Liver (tissue), 3 donors: Measurements from ENCODE around the gene APBA3.

ENCODE experiments used
- EGR1 ChIP-seq, 2 donors: IDR thresholded peaks; 2 replicates each; pipeline ENCODE4 v1.6.1; 2016 to 2018; ENCODE audit warnings: antibody characterized with exemption in 2 of 2, low read depth in 2 of 2
- FOXA1 ChIP-seq: IDR thresholded peaks from 2 replicates; pipeline ENCODE4 v1.6.1; 2016; ENCODE audit warnings: antibody characterized with exemption
- HNF4A ChIP-seq, 2 donors: conservative IDR thresholded peaks; 2 replicates each; pipeline ENCODE4 v1.6.1; 2016; ENCODE audit warnings: antibody characterized with exemption in 2 of 2, mild to moderate bottlenecking in 2 of 2
- MAX ChIP-seq: IDR thresholded peaks from 2 replicates; pipeline ENCODE4 v1.6.1; 2016; ENCODE audit warnings: antibody characterized with exemption
- RAD21 ChIP-seq, 2 donors: IDR thresholded peaks; 2 replicates each; pipeline ENCODE4 v1.6.1; 2016; ENCODE audit warnings: antibody characterized with exemption in 2 of 2, mild to moderate bottlenecking in 2 of 2
- RXRA ChIP-seq, 2 donors: IDR thresholded peaks; 2 replicates each; pipeline ENCODE4 v1.6.1; 2017 to 2018; ENCODE audit warnings: antibody characterized with exemption in 2 of 2, mild to moderate bottlenecking in 1 of 2
- SP1 ChIP-seq: IDR thresholded peaks from 2 replicates; pipeline ENCODE4 v1.6.1; 2018; ENCODE audit warnings: antibody characterized with exemption, mild to moderate bottlenecking
- TAF1 ChIP-seq: conservative IDR thresholded peaks from 2 replicates; pipeline ENCODE4 v1.6.1; 2016; ENCODE audit warnings: antibody characterized with exemption, mild to moderate bottlenecking
- TF ChIP-seq, protein P1 (sequence below): fragments of 150-350 bp; IDR thresholded peaks from 2 replicates; pipeline ENCODE4 v1.5.1; 2017; ENCODE audit warnings: improper control_type of control experiment, low read depth, low read length; ENCODE audit not compliant: missing input control
- TF ChIP-seq, protein P2 (sequence below): IDR thresholded peaks from 2 replicates; pipeline ENCODE4 v1.6.1; 2016; ENCODE audit warnings: antibody characterized with exemption, mild to moderate bottlenecking
- TF ChIP-seq, protein P3 (sequence below): IDR thresholded peaks from 2 replicates; pipeline ENCODE4 v1.6.1; 2016; ENCODE audit warnings: antibody characterized with exemption
- donor health status: healthy.
- donor health status: healthy.

DNA sequence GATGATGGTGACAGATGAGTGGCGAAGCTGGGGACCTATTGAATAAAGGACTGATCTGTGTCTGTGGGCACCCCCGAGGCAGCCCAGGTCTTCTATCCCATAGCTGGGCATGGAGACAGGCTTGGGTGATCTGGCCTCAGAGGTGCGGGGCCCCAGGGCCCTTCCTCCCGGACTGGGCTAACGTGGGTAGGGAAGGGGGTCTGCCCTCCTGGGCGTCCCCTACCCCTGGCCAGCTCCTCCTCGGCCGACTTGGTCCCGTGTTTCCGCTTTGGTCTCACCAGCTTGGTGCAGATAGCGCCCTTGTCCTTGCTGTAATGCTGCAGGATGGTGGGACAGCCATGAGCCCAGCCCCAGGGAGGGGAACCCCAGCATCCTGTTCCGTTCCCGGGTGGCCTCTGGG lies 21.4 kb upstream of the APBA3 start:
- TF ChIP-seq, protein P1, sequence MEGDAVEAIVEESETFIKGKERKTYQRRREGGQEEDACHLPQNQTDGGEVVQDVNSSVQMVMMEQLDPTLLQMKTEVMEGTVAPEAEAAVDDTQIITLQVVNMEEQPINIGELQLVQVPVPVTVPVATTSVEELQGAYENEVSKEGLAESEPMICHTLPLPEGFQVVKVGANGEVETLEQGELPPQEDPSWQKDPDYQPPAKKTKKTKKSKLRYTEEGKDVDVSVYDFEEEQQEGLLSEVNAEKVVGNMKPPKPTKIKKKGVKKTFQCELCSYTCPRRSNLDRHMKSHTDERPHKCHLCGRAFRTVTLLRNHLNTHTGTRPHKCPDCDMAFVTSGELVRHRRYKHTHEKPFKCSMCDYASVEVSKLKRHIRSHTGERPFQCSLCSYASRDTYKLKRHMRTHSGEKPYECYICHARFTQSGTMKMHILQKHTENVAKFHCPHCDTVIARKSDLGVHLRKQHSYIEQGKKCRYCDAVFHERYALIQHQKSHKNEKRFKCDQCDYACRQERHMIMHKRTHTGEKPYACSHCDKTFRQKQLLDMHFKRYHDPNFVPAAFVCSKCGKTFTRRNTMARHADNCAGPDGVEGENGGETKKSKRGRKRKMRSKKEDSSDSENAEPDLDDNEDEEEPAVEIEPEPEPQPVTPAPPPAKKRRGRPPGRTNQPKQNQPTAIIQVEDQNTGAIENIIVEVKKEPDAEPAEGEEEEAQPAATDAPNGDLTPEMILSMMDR: no peak
- TF ChIP-seq SP1 (no peak), RAD21 (IDR thresholded peaks at IDR 0.05) (no peak), FOXA1 (no peak), TAF1 (no peak), MAX (no peak), HNF4A (conservative IDR thresholded peaks at IDR 0.05) (no peak), EGR1 (IDR thresholded peaks at IDR 0.05; ENCODE audit: low read depth in 2 of 2) (no peak), RXRA (IDR thresholded peaks at IDR 0.05) (no peak)
- TF ChIP-seq, protein P2, sequence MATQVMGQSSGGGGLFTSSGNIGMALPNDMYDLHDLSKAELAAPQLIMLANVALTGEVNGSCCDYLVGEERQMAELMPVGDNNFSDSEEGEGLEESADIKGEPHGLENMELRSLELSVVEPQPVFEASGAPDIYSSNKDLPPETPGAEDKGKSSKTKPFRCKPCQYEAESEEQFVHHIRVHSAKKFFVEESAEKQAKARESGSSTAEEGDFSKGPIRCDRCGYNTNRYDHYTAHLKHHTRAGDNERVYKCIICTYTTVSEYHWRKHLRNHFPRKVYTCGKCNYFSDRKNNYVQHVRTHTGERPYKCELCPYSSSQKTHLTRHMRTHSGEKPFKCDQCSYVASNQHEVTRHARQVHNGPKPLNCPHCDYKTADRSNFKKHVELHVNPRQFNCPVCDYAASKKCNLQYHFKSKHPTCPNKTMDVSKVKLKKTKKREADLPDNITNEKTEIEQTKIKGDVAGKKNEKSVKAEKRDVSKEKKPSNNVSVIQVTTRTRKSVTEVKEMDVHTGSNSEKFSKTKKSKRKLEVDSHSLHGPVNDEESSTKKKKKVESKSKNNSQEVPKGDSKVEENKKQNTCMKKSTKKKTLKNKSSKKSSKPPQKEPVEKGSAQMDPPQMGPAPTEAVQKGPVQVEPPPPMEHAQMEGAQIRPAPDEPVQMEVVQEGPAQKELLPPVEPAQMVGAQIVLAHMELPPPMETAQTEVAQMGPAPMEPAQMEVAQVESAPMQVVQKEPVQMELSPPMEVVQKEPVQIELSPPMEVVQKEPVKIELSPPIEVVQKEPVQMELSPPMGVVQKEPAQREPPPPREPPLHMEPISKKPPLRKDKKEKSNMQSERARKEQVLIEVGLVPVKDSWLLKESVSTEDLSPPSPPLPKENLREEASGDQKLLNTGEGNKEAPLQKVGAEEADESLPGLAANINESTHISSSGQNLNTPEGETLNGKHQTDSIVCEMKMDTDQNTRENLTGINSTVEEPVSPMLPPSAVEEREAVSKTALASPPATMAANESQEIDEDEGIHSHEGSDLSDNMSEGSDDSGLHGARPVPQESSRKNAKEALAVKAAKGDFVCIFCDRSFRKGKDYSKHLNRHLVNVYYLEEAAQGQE: no peak
- TF ChIP-seq, protein P3, sequence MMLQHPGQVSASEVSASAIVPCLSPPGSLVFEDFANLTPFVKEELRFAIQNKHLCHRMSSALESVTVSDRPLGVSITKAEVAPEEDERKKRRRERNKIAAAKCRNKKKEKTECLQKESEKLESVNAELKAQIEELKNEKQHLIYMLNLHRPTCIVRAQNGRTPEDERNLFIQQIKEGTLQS: no peak
